RWPE1 (cell line): ENCODE measurements around the gene NPAS2.

Experiments
- CTCF ChIA-PET: fragments of 350-600 bp; sonication (Branson Sonifier 250); formaldehyde crosslinking; extraction: SDS; loops from one replicate; lab custom pipeline; 2021; lab: Yijun Ruan, JAX
- POLR2A ChIA-PET: fragments of 400-600 bp; formaldehyde crosslinking; extraction: SDS; loops from one replicate; lab custom pipeline; 2020; ENCODE audit warnings: antibody characterized with exemption; ENCODE audit not compliant: low non-redundant PET; lab: Yijun Ruan, JAX
- DNase-seq: peaks from one replicate; pipeline ENCODE4 v3.0.0; 2012; ENCODE audit warnings: low spot score
- H3K27ac ChIP-seq: fragments of 450-650 bp; 2 replicates; pipeline ENCODE4 v1.5.1; 2017
- CTCF ChIP-seq: fragments of 450-650 bp; conservative IDR thresholded peaks from 2 replicates; pipeline ENCODE4 v1.5.1; 2017; ENCODE audit warnings: low read depth, mild to moderate bottlenecking

The NPAS2 gene

GRCh38 chr2:100893392-100894104, 73.6 kb downstream of the NPAS2 start:
- H3K27ac ChIP-seq: no peak overlapping the region
- ChIA-PET POLR2A (no interaction called here), CTCF (no interaction called here)
- no peak for TF ChIP-seq CTCF
- DNase-seq: no peak

- no peak overlapping the region for H3K27ac ChIP-seq
- no peak for DNase-seq
- ChIA-PET CTCF (no interaction called here), POLR2A (no interaction called here)
- TF ChIP-seq CTCF: no peak
Measured at GRCh38 chr2:100894105-100894795, 74.3 kb downstream of the NPAS2 start.

- no peak for TF ChIP-seq CTCF
- ChIA-PET POLR2A (no interaction called here), CTCF (no interaction called here)
- no peak overlapping the region for H3K27ac ChIP-seq
- no peak for DNase-seq
Measured at GRCh38 chr2:100894796-100895156, 74.8 kb downstream of the NPAS2 start.

GRCh38 chr2:100895402-100895801, 75.5 kb downstream of the NPAS2 start:
- ChIA-PET CTCF (interaction anchor here (0.8 kb wide), 1 partner anchor 24 kb away, joined by 4 read pairs; no protein-coding TSS in a partner anchor), POLR2A (no interaction called here)
- no peak for DNase-seq

GRCh38 chr2:100895934-100896685, 76.2 kb downstream of the NPAS2 start:
- no peak for DNase-seq
- no peak for TF ChIP-seq CTCF
- no peak overlapping the region for H3K27ac ChIP-seq
- CTCF ChIA-PET: interaction anchor here (0.7 to 0.8 kb wide), 2 partner anchors 25 to 136 kb away, joined by 3 to 4 read pairs; no protein-coding TSS in a partner anchor
- POLR2A ChIA-PET: no interaction called here

More at GRCh38 chr2:100895402-100895801, 75.5 kb downstream of the NPAS2 start:
- no peak for TF ChIP-seq CTCF
- no peak overlapping the region for H3K27ac ChIP-seq

GRCh38 chr2:100898035-100898665, 78.2 kb downstream of the NPAS2 start:
- ChIA-PET POLR2A (no interaction called here), CTCF (no interaction called here)
- DNase-seq: no peak
- no peak overlapping the region for H3K27ac ChIP-seq
- TF ChIP-seq CTCF: no peak
